ENCODE data around the gene ST7. TPM values are rescaled to one million over a fixed set of nuclear protein-coding genes. Genes with fewer than 3 reads are reported as not detected.
A peak's percentile ranks its signal among the peaks of the same experiment; 100 is the strongest.

ST7 gene
- total and polyA plus RNA-seq, 2 donors (not counting 1 experiment from before 2014, with no cell fraction given), result 20.0 to 28.6 TPM

DNA sequence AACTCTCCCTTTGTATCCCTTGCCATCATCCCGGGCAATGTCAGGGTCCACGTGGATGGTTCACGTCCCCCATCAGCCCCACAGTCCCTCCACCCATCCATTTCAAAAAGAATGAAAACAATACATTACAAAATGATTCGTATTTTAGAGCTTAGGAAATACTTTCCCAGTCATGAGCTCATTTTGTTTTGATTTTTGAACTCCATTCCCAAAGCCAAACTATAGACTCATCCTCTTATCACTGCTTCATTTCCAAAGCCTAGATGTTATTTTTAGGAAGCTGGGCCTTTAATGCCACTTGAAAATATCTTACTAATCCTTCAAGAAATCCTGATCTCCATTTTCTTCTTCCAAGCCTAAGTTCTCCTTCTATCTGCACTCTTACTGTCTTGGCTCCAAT is 297.5 kb downstream of the ST7 start:
- Histone ChIP-seq H3K9me3 (ENCODE audit: control insufficient read depth, insufficient read depth, low read depth, low read length) (no peaks in the 10 kb centered on the region), H3K4me1 (ENCODE audit: control insufficient read depth, extremely low read depth, insufficient read depth, low read length) (peaks cover 2% of the 10 kb centered on the region), H3K4me3 (replicated peaks in 1 of 4; ENCODE audit: control extremely low read depth in 1 of 4, insufficient read depth in 1 of 4, low read depth in 3 of 4, low read length in 4 of 4) (no peak overlapping the region), H3K27me3 (ENCODE audit: control insufficient read depth, insufficient read depth, low read length) (no peaks in the 10 kb centered on the region), H3K79me2 (ENCODE audit: control insufficient read depth, insufficient read depth, low read length) (no peaks in the 10 kb centered on the region), H3K9ac (ENCODE audit: insufficient read depth, low read length) (no peak overlapping the region), H3K4me2 (ENCODE audit: extremely low read depth, insufficient read depth, low read length) (no peak overlapping the region), H4K20me1 (ENCODE audit: control insufficient read depth, extremely low read depth, insufficient read depth, low read length) (no peaks in the 10 kb centered on the region), H3K36me3 (ENCODE audit: control insufficient read depth, insufficient read depth, low read length) (no peaks in the 10 kb centered on the region), H3K27ac (ENCODE audit: insufficient read depth, low read length) (peak overlapping the region; percentile 53), H2AFZ (ENCODE audit: low read length) (no peak overlapping the region)
- DNase-seq (ENCODE audit: low read depth in 2 of 2), result peak in 1 of 2 donors; percentile 75
- no peak for TF ChIP-seq EZH2 (IDR thresholded peaks at IDR 0.05; ENCODE audit: low read length, missing control alignments)
- TF ChIP-seq, protein P1, sequence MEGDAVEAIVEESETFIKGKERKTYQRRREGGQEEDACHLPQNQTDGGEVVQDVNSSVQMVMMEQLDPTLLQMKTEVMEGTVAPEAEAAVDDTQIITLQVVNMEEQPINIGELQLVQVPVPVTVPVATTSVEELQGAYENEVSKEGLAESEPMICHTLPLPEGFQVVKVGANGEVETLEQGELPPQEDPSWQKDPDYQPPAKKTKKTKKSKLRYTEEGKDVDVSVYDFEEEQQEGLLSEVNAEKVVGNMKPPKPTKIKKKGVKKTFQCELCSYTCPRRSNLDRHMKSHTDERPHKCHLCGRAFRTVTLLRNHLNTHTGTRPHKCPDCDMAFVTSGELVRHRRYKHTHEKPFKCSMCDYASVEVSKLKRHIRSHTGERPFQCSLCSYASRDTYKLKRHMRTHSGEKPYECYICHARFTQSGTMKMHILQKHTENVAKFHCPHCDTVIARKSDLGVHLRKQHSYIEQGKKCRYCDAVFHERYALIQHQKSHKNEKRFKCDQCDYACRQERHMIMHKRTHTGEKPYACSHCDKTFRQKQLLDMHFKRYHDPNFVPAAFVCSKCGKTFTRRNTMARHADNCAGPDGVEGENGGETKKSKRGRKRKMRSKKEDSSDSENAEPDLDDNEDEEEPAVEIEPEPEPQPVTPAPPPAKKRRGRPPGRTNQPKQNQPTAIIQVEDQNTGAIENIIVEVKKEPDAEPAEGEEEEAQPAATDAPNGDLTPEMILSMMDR (conservative IDR thresholded peaks at IDR 0.05 in 1 of 2, IDR thresholded peaks at IDR 0.05 in 1 of 2; ENCODE audit: low read depth in 1 of 2, low read length in 2 of 2), result no peak

DNA sequence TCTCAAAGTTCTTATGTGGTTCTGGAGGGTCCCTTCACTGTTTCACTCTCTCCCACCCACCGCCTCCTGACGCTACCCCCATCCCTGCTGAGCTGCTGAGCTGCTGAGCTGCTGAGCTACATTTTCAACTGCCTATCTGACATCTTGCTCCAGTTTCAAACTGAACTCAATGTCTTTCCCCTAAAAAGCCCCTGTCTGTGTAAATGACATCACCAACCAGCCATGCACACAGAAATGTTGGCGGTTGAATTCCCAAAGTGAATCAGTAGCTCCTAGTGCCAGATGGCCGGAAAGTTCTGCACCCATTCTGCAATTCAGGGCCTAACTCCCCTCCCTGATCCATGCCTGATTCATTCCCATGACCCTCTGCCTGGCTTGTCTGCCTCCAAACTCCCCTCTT is 298.4 kb downstream of the ST7 start:
- Histone ChIP-seq H3K79me2 (ENCODE audit: control insufficient read depth, insufficient read depth, low read length) (no peaks in the 10 kb centered on the region), H3K9me3 (ENCODE audit: control insufficient read depth, insufficient read depth, low read depth, low read length) (no peaks in the 10 kb centered on the region), H3K27ac (ENCODE audit: insufficient read depth, low read length) (peak overlapping the region; percentile 53), H3K36me3 (ENCODE audit: control insufficient read depth, insufficient read depth, low read length) (no peaks in the 10 kb centered on the region), H4K20me1 (ENCODE audit: control insufficient read depth, extremely low read depth, insufficient read depth, low read length) (no peaks in the 10 kb centered on the region), H3K27me3 (ENCODE audit: control insufficient read depth, insufficient read depth, low read length) (no peaks in the 10 kb centered on the region), H3K4me1 (ENCODE audit: control insufficient read depth, extremely low read depth, insufficient read depth, low read length) (peaks cover 2% of the 10 kb centered on the region), H2AFZ (ENCODE audit: low read length) (no peak overlapping the region), H3K4me3 (replicated peaks in 1 of 4; ENCODE audit: control extremely low read depth in 1 of 4, insufficient read depth in 1 of 4, low read depth in 3 of 4, low read length in 4 of 4) (no peak overlapping the region), H3K4me2 (ENCODE audit: extremely low read depth, insufficient read depth, low read length) (no peak overlapping the region), H3K9ac (ENCODE audit: insufficient read depth, low read length) (no peak overlapping the region)
- TF ChIP-seq, protein P1 (conservative IDR thresholded peaks at IDR 0.05 in 1 of 2, IDR thresholded peaks at IDR 0.05 in 1 of 2; ENCODE audit: low read depth in 1 of 2, low read length in 2 of 2), result no peak
- no peak for TF ChIP-seq EZH2 (IDR thresholded peaks at IDR 0.05; ENCODE audit: low read length, missing control alignments)
- peak; percentile 33 to 96 for DNase-seq (ENCODE audit: low read depth in 2 of 2)

DNA sequence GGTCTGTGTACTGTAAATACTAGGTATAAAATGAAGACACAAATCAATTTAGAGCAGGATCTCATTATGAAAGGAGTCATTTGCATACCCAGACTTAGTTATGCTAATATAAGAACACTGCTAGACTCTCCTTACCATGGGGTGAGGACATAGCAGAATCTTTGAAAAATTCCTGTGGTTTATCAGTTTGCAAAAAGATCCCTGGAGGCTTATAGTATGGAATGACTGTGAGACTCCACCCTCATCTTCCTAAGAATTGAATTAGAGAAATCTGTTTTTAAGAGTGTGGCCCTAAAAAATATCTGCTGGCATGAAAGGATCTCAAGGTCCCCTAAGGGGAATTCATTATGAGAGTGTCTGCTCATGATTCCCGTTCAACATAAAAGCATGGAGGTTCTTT is 306.3 kb downstream of the ST7 start:
- Histone ChIP-seq H3K4me1 (ENCODE audit: control insufficient read depth, extremely low read depth, insufficient read depth, low read length) (peaks cover 9% of the 10 kb centered on the region), H3K4me2 (ENCODE audit: extremely low read depth, insufficient read depth, low read length) (peak overlapping the region; percentile 18), H3K79me2 (ENCODE audit: control insufficient read depth, insufficient read depth, low read length) (no peaks in the 10 kb centered on the region), H3K9me3 (ENCODE audit: control insufficient read depth, insufficient read depth, low read depth, low read length) (no peaks in the 10 kb centered on the region), H3K36me3 (ENCODE audit: control insufficient read depth, insufficient read depth, low read length) (no peaks in the 10 kb centered on the region), H2AFZ (ENCODE audit: low read length) (no peak overlapping the region), H3K27me3 (ENCODE audit: control insufficient read depth, insufficient read depth, low read length) (no peaks in the 10 kb centered on the region), H4K20me1 (ENCODE audit: control insufficient read depth, extremely low read depth, insufficient read depth, low read length) (no peaks in the 10 kb centered on the region), H3K27ac (ENCODE audit: insufficient read depth, low read length) (no peak overlapping the region), H3K9ac (ENCODE audit: insufficient read depth, low read length) (no peak overlapping the region), H3K4me3 (replicated peaks in 1 of 4; ENCODE audit: control extremely low read depth in 1 of 4, insufficient read depth in 1 of 4, low read depth in 3 of 4, low read length in 4 of 4) (no peak overlapping the region)
- DNase-seq (ENCODE audit: low read depth in 2 of 2), result peak; percentile 18 to 65
- TF ChIP-seq EZH2 (IDR thresholded peaks at IDR 0.05; ENCODE audit: low read length, missing control alignments), result no peak
- TF ChIP-seq, protein P1 (conservative IDR thresholded peaks at IDR 0.05 in 1 of 2, IDR thresholded peaks at IDR 0.05 in 1 of 2; ENCODE audit: low read depth in 1 of 2, low read length in 2 of 2), result no peak

Data from fibroblast of lung (primary cell).